Measurements from ENCODE around the gene PARP6.

The PARP6 gene

GRCh38 chr15:72201391-72201921 lies 70.9 kb downstream of the PARP6 start:
- peak; percentile 44 for FAIRE-seq

DNA sequence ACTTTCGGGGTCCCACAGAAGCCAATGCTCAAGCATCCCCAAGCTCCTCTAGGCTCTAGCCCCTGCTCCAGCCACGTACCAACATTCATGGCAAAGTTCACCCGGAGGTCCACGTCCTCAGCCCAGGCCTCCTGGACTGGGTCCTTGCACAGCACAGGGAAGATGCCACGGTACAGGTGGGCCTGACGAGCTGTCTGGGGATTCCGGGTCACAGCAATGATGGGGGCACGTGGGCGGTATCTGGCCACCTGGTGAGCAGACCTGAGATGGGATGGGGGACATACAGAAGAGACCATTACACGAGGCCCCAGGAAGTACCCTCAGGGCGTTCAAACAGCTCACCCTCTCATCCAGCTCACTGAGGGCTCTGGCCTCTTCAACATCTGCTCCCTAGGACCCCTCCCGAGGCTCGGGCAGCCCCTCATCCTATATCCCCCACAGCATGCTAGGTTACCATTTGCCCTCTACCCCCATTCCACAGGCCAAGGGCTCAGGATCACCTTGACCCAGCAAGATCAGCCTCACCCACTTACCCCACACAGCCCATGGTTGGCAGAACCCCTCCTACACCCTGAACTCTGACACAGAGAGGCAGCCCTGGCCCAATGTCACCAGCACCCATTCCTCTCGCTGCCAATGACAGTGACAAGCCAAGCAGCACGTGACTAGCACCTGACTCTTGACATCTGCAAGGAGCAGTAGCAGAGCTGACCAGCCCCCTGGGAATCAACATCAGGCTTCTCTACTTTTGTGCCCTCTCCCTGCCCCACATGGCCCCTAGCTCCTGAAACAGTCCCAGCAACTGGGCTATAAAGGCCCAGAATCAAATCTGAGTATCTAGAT lies 71.7 kb downstream of the PARP6 start:
- peak; percentile 82 for FAIRE-seq
- DNase-seq (ENCODE audit: low spot score), result no peak

More at GRCh38 chr15:72201391-72201921, 70.9 kb downstream of the PARP6 start:
- no peak for DNase-seq (ENCODE audit: low spot score)

GRCh38 chr15:72199721-72200212 lies 72.6 kb downstream of the PARP6 start:
- peak; percentile 73 for DNase-seq (ENCODE audit: low spot score)
- FAIRE-seq, result peak; percentile 97

DNA sequence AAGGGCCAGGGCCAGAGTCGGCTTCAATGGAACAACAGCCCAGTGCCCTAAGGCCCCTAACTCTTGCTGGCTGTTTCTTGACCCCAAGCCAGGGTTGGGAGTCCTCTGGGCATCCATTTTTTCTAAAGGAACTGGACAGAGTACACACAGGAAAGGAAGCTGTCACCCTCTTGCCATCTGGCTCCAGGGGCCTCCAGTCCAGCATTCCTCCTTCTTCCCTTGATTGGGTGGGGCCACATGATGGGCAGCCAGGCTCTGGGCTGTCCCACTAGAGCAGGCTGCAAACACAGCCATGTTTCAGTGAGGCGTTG lies 73.2 kb downstream of the PARP6 start:
- FAIRE-seq (no peak), DNase-seq (ENCODE audit: low spot score) (no peak)

DNA sequence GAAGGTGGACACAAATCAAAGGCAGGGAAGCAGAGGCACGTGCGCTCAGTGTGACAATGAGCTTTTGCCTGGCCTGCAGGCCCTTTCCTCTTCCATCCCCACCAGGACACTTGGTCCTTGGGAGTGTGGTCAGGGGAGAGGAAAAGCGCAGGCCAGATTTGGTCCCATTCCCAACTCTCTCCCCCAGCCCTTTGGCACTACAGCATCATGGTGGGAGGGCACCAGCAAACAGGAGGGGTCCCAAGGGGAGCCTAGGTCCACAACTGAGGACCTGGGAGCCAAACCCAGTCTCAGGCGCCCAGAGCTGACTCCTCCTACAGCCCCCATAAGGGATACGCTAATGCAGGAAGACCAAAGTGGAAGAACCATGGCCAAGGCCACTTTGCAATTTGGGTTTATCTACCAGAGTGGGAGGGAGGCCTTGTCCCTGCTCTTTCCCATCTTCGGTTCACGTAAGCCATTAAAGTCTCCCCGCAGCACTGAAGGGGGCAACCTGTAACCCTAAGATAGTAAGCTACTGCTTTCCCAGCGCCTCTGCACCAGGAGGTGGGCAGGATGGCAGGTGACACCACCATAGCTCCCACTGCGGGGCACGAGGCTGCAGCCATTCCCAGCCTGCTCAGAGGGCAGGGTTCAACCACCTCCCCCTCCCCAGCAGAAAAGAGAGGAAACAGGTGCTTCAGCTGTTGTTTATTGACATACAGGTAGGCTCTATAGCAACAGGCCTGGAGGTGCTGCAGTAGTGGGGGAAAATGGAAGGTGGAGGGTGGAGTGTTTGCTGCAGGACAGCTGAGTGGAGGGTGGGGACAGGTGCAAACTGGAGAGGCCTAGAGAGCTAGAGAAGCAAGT lies 73.8 kb downstream of the PARP6 start:
- DNase-seq (ENCODE audit: low spot score), result no peak
- FAIRE-seq, result no peak

GRCh38 chr15:72197460-72198355 lies 74.6 kb downstream of the PARP6 start, which contains the start of gene GRAMD2A:
Gene GRAMD2A, minus strand, starts transcription at chr15:72197787.
- peak; percentile 86 for DNase-seq (ENCODE audit: low spot score)
- no peak for FAIRE-seq

GRCh38 chr15:72197041-72197459 lies 75.3 kb downstream of the PARP6 start:
- FAIRE-seq (no peak), DNase-seq (ENCODE audit: low spot score) (no peak)

DNA sequence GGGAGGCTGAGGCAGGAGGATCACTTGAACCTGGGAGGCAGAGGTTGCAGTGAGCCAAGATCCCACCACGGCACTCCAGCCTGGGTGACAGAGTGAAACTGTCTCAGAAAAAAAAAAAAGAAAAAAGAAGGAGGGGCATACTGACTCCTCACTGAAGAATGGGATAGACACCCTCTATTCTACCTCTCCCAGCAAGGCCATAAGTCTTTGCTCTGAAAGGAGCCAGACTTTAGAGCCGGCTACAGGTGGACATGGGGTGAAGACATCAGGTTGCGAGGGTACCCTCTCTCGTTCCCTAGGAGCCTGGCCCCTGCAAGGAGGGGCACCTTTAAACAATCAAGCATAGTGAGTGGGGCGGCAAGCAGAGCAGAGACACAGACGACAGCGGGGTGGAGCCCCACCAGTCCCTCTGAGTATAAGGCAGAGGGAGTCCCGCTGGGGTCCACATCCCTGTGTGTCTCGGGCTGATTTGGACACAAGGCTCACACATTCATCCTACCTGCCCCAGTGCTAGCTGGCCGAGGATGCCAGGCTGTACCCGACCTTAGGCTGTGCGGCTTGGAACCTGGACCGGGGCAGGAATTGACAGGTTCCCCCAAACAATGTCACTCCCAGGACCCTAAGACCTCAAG lies 75.8 kb downstream of the PARP6 start:
- no peak for DNase-seq (ENCODE audit: low spot score)

GRCh38 chr15:72195101-72195511 lies 77.2 kb downstream of the PARP6 start:
- FAIRE-seq, result no peak

More for the DNA sequence above, 75.8 kb downstream of the PARP6 start:
- FAIRE-seq, result no peak

DNA sequence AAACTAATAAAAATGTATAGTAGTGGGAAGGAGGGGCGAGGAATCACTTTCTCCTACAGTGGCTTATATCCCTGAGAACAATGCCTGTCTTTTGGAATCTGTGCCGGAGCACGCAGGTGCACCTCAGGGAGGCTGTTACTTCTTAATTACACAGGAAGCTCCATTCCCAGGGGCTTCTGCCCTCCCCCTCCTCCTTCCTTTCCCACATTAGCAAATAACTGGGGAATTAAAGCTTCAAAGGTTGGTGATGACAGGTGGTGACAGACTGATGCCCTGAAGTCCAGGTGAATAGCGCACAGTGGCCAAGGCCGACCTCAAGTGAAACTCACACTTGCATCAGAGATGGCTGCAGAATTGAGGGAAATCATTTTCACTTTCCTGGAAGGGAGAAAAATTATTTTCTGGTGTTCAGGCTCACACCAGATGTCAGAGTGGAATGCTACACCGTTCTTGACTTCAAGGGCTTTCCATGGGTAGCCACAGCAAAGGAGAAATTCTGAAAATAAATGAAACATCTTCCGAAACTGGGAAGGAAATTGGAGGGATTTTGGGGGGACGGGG lies 78.4 kb downstream of the PARP6 start:
- no peak for DNase-seq (ENCODE audit: low spot score)
- no peak for FAIRE-seq

More at GRCh38 chr15:72195101-72195511, 77.2 kb downstream of the PARP6 start:
- DNase-seq (ENCODE audit: low spot score), result no peak

DNA sequence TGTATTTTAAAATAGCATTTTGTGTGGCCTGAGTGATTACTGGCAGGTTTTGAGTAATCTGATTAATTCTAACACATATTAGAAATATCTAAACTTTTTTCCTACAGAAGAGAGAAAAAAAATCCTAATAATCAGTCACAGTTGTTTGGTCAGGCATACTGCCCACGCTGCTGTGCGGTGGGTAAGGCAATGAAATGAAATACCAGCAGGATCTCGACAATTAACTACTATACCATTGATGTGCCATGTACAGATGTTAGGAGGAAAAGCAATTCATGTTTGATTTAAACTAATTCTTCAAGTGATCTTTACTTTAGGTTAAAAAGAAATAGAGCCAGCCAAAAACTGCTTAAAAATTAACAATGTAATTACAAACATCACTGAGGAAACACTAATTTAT lies 79.9 kb downstream of the PARP6 start:
- no peak for DNase-seq (ENCODE audit: low spot score)
- FAIRE-seq, result no peak

Measured in urothelium cell line (cell line).